Embryonic facial prominence (tissue), 1 donor: Measurements from ENCODE around the gene GAREM1.
"Not testable (repeated sequence)": the region's sequence is repeated elsewhere in the genome, so short reads cannot be mapped to it uniquely, and the experiment has no call there.

ENCODE experiments used
- DNase-seq: peaks from one replicate; pipeline ENCODE4 v3.0.0-alpha.2; 2016; ENCODE audit errors: extremely low spot score

Gene GAREM1

DNA sequence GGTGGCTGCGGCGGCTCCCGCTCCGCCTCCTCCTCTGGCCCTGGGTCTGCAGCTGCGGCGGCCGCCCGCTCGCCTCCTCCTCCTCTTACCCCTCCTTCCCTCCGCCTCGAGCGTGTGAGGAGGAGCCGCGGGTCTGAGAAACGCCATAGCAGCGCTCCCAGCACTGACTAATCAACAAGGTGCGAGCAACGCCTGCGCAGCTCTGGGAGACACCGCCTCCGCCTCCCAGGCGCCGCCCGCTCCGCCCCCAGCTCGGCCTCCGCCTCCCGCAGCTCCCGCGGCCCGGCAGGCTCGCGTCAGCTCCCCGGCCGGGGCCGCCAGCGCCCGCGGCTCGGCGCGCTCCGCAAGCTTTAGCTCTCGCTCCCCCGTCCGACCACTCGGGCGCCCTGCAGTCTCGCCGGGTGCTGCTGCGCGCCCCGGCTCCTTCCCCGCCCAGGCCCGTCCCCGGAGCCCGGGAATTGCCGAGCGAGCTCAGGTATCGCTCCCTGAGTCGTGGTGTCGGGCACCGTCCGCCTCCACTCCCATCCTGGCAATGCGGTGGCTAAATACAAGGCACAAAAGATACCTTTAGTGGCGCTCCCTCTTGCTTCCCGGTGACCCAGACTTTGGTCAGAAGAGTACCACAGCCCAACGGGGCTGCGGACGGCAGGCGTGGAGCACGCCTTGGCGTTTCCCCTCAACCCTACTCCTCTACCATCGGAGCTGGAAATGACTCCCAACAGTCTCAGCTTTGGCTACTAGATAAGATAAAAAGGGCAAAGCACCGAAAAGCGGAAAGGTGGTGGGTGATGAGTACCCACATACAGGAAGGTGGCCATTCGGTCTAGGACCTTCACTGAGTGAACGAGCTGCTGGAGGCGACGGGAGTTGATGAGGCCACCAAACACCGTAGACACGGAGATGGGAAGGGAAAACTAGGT, at the start of gene GAREM1:
Gene GAREM1, minus strand, starts transcription at position 169 of the 920 bp plus-strand sequence. CDS start 454 bp downstream, outside the sequence.
- peak; percentile 88 for DNase-seq

- no peak for DNase-seq
These were observed 40.5 kb upstream of the GAREM1 start for GRCh38 chr18:32511147-32511546.

DNA sequence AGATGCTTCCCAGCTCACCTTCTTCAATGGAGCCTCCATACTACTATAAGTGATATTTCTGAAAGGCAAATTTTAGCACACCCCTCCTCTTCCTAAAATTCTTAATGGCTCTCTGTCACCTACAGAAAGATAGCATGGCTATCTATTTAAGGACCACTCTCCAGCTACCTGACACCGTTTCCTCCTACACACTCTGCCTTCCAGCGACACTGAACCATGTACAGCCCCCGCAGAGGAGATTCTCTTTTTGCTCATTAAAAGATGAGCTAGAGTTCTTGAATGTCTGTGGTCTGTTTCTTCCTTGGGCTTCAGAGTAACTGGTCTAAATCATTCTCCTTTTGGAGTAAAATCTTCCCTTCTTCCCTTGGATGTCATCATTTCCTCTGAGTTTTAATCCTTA, 38.4 kb upstream of the GAREM1 start:
- no peak for DNase-seq

DNA sequence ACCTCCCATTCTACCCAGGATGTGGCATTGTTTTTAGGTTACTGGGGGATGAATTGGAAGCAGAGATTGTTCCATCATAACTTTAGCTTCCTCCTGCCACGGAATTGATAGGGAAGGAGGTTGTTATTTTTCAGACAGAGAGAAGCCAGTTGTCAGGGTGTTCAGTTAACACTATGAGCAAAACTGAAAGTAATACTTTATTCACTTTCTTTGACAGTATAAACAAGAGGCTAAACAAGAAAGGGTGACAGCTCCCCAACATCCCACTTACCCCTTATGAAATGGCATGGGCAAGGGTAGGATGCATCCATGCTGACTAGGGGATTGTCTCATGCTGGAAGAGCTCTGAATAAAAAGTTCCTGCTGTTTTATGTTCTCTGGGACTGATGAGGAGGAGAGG, 36.4 kb upstream of the GAREM1 start:
- no peak for DNase-seq

DNA sequence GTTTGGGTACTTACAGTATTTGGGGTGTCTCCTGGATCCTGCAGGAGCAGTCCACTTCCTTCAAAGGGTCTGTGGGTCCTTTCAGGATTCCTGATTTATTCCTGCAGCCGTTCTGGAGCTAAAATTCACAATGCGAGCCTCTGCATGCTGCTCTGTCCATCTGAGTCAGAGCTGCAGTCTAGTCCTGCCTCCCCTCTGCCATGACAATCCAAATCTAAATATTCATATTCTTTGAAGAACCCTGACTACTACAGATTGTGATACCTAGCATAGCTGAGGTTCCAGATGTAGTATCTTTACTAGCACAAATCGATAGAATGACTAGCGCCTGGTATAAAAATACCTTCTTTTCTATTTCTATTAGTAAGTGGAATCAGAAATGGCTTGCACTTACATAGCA, 31.3 kb upstream of the GAREM1 start:
- DNase-seq, result no peak

GRCh38 chr18:32501242-32501641, 30.6 kb upstream of the GAREM1 start:
- not testable (repeated sequence) for DNase-seq

- no peak for DNase-seq
These were observed 12.3 kb upstream of the GAREM1 start for GRCh38 chr18:32483002-32483401.

- DNase-seq, result no peak
These were observed 11.4 kb upstream of the GAREM1 start for GRCh38 chr18:32482117-32482516.

DNA sequence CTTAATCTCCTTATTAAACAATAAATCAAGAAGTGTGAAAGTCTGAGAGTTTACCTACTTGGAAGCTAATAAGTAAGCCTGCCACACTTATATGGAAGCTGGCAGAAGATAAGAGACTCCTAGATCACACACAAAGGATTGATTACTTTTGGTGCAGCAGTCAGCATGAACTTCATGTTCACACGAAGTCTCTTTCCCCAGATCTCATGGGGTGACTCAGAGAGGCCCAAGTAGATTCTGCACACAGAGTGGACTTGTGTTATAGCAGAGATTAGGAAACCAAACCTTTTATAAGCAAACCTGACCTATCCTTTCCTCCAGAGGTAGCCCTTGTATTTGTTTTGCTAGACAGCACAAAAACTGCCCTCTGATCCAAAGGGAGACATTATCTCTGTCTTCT, 9.9 kb upstream of the GAREM1 start:
- no peak for DNase-seq

DNA sequence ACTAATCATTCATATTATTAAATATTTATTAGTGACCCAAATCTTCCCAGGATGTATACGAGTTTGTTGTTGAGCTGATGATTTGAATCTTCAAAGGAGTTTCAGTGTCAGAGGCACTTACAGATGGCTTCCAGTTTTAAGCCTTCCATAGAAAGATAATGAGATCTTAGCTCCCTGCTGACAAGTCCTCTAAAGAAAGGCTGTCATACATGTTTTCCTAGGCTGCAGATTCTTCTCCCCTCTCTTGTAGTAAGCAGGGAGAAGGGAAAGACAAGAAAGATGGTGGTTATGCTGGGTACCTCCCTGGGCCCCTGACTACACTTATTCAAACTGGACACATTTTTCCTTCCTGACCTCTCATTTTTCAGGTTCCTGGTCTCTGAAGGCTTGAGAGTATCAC, 8.1 kb upstream of the GAREM1 start:
- DNase-seq, result no peak

GRCh38 chr18:32478317-32478716, 7.6 kb upstream of the GAREM1 start:
- DNase-seq, result no peak

GRCh38 chr18:32476106-32476505, 5.4 kb upstream of the GAREM1 start:
- DNase-seq, result no peak

DNA sequence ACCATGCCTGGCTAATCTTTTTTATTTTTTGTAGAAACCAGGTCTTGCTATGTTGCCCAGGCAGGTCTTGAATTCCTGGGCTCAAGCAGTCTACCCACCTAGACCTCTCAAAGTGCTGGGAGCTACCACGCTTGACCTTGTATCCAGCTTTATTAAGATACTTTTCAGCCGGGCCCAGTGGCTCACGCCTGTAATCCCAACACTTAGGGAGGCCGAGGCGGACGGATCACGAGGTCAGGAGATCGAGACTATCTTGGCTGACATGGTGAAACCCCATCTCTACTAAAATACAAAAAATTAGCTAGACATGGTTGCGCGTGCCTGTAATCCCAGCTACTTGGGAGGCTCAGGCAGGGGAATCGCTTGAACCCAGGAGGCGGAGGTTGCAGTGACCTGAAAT, 4.4 kb upstream of the GAREM1 start:
- DNase-seq, result not testable (repeated sequence)

- no peak for DNase-seq
These were observed 2.6 kb upstream of the GAREM1 start for GRCh38 chr18:32473325-32473724.

GRCh38 chr18:32472841-32473240, 2.2 kb upstream of the GAREM1 start:
- no peak for DNase-seq

- DNase-seq, result no peak
These were observed 295 bp downstream of the GAREM1 start for GRCh38 chr18:32470460-32470713.

- no peak for DNase-seq
These were observed 807 bp downstream of the GAREM1 start for GRCh38 chr18:32469691-32470459.

DNA sequence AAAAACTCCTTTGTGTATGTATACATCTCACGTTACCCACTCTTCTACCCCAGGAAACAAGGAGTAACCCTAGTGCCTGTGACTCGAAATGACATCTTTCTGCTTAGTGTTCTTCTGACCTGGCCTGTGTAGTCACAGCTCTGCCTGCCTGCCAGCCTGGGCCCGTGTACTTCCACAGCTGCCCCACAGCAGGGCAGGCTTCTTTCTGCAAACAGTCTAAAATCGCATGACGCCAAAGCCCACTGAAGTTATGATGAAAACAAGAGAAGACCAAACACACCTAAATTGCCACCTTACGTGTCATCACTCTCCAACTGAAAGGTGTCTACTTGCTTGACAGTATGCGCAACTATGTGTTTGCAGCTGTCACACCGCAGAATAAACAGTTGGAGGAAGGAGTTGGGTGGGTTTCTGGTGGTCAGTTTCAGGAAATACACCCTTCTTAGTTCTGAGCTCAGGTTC, 1.5 kb downstream of the GAREM1 start:
- DNase-seq, result no peak

- DNase-seq, result no peak
These were observed 2.4 kb downstream of the GAREM1 start for GRCh38 chr18:32468147-32468845.

DNA sequence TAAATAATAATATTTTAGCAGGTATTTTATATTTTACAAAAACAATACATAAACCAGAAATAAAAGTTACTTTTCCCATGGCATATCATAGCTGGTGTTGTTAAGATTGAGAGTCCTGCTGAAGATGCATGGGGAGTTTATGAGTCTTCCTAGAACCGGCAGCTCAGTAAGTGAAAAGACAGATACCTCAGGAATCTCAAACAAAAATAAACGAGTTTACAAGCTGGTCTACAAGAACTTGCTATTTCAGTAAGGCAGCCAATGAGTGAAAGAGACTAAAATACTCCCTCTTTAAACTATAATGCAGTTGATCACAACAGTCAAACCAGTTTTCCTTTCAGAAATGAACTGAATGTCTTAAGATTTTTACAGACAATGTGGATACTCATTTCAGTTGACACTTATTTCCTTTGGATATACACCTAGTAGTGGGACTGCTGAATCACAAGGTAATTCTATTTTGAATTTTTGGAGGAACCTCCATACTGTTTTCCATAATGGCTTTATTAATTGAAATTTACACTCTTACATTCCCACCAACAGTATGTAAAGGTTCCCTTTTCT, 8.9 kb downstream of the GAREM1 start:
- no peak for DNase-seq

- no peak for DNase-seq
These were observed 10.4 kb downstream of the GAREM1 start for GRCh38 chr18:32460171-32460731.
